ENCODE data around the gene C12orf75.

DNA sequence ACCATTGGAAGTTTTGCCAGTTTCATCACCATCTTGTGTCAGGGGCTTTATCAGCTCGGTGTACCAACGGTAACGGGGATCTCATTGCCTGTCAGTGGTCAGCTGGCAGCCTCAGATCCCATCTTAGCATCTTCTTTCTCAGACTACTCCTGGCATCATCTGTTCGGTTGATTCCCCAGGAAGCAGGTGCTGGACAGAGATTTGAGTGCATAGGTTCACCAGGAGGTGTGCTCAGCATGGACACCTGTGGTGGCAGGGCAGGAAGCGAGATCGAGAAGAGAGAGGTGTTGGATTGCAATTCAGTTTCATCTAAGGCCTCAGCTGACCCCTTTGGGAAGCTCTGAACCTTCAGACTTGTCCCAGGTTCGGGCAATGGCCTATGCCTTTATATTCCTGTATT lies 76.0 kb downstream of the C12orf75 start:
- TF ChIP-seq CTCF (IDR thresholded peaks at IDR 0.05; ENCODE audit: insufficient read depth, low read depth, low read length) (no peak), EZH2 (IDR thresholded peaks at IDR 0.05; ENCODE audit: insufficient read depth, low read length) (no peak)

All from astrocyte (in vitro differentiated cells and primary cell).